IMR-90 (cell line): ENCODE measurements around the gene MCTP2. TPM values are rescaled to one million over a fixed set of nuclear protein-coding genes. Genes with fewer than 3 reads are reported as not detected.

ENCODE experiments used
- ATAC-seq: fragments of 200-7000 bp; cut with Tn5 transposase; 2 replicates; pipeline ENCODE4 v1.9.1; 2020; ENCODE audit warnings: low read depth, mild to moderate bottlenecking, moderate library complexity
- BruUV-seq: library from RNA; stranded (reverse); fragments of 400-500 nt; replicated peaks from 2 replicates; lab custom pipeline; 2021; lab: Mats Ljungman, UMichigan
- CTCF ChIA-PET: fragments of 300-600 bp; formaldehyde crosslinking; extraction: SDS; loops from one replicate; lab custom pipeline; 2021; ENCODE audit warnings: antibody characterized with exemption; lab: Yijun Ruan, JAX
- POLR2A ChIA-PET: fragments of 300-600 bp; sonication (Branson Sonifier 250); formaldehyde crosslinking; loops from one replicate; lab custom pipeline; 2022; ENCODE audit warnings: antibody characterized with exemption; ENCODE audit not compliant: unreplicated experiment; lab: Charles Lee
- DNase-seq: peaks from one replicate; pipeline ENCODE4 v3.0.0; 2013
- H2AFZ ChIP-seq: replicated peaks from 2 replicates; pipeline ENCODE3; 2013; ENCODE audit warnings: low read length, mild to moderate bottlenecking; ENCODE audit not compliant: poor library complexity
- H2AK5ac ChIP-seq: 2 replicates; pipeline ENCODE4 v1.6.1; 2013; ENCODE audit warnings: low read depth, low read length, inconsistent platforms
- H2AK9ac ChIP-seq: replicated peaks from 2 replicates; pipeline ENCODE3; 2013; ENCODE audit warnings: mild to moderate bottlenecking, low read depth, low read length, moderate library complexity; ENCODE audit not compliant: poor library complexity
- H2BK120ac ChIP-seq: 2 replicates; pipeline ENCODE4 v1.6.1; 2013; ENCODE audit warnings: low read depth, low read length, inconsistent platforms
- H2BK15ac ChIP-seq: 3 replicates; pipeline ENCODE4 v1.6.1; 2013; ENCODE audit warnings: low read depth, low read length, inconsistent platforms
- H2BK20ac ChIP-seq: 2 replicates; pipeline ENCODE4 v1.6.1; 2013; ENCODE audit warnings: low read depth, mild to moderate bottlenecking, inconsistent platforms, low read length, moderate library complexity
- H2BK5ac ChIP-seq: 2 replicates; pipeline ENCODE4 v1.6.1; 2013; ENCODE audit warnings: mild to moderate bottlenecking, low read depth, low read length, inconsistent platforms; ENCODE audit not compliant: poor library complexity, severe bottlenecking
- H3K14ac ChIP-seq: replicated peaks from 2 replicates; pipeline ENCODE4 v1.6.1; 2013; ENCODE audit warnings: low read depth, low read length, inconsistent platforms
- H3K18ac ChIP-seq: 2 replicates; pipeline ENCODE4 v1.6.1; 2013; ENCODE audit warnings: low read depth, low read length, control low read depth
- H3K23ac ChIP-seq: 2 replicates; pipeline ENCODE4 v1.6.1; 2013; ENCODE audit warnings: low read depth, low read length, inconsistent platforms
- H3K27ac ChIP-seq: 2 replicates; pipeline ENCODE4 v1.5.1; 2013; ENCODE audit warnings: mild to moderate bottlenecking, control low read depth, low read length; ENCODE audit not compliant: insufficient read depth
- H3K27me3 ChIP-seq: 2 replicates; pipeline ENCODE4 v1.6.1; 2013; ENCODE audit warnings: low read length; ENCODE audit not compliant: control insufficient read depth, insufficient read depth
- H3K36me3 ChIP-seq: 2 replicates; pipeline ENCODE4 v1.6.1; 2013; ENCODE audit warnings: low read length, mixed read lengths; ENCODE audit not compliant: control insufficient read depth, insufficient read depth
- H3K4ac ChIP-seq: 2 replicates; pipeline ENCODE4 v1.6.1; 2013; ENCODE audit warnings: low read depth, low read length, inconsistent platforms
- H3K4me1 ChIP-seq: 2 replicates; pipeline ENCODE4 v1.6.1; 2013; ENCODE audit warnings: low read length, mixed read lengths; ENCODE audit not compliant: control insufficient read depth, insufficient read depth
- H3K4me2 ChIP-seq: 2 replicates; pipeline ENCODE4 v1.6.1; 2013; ENCODE audit warnings: low read depth, mild to moderate bottlenecking, control low read depth, low read length, moderate library complexity
- H3K4me3 ChIP-seq: 2 replicates; pipeline ENCODE4 v1.5.1; 2013; ENCODE audit warnings: low read depth, mild to moderate bottlenecking, control low read depth, low read length, moderate library complexity; ENCODE audit not compliant: insufficient read depth
- H3K56ac ChIP-seq: 2 replicates; pipeline ENCODE4 v1.6.1; 2013; ENCODE audit warnings: low read length, inconsistent platforms; ENCODE audit not compliant: insufficient read depth; ENCODE audit errors: extremely low read depth
- H3K79me1 ChIP-seq, 2 experiments: 2 replicates each; pipeline ENCODE4 v1.6.1; 2013; ENCODE audit warnings: low read length in 2 of 2, inconsistent platforms in 1 of 2, low read depth in 1 of 2
- H3K9ac ChIP-seq: 2 replicates; pipeline ENCODE4 v1.6.1; 2013; ENCODE audit warnings: low read depth, low read length, control low read depth
- H3K9me1 ChIP-seq: 2 replicates; pipeline ENCODE4 v1.6.1; 2013; ENCODE audit warnings: low read length, inconsistent platforms; ENCODE audit not compliant: insufficient read depth
- H3K9me3 ChIP-seq: 2 replicates; pipeline ENCODE4 v1.6.1; 2013; ENCODE audit warnings: low read length; ENCODE audit not compliant: control insufficient read depth, insufficient read depth
- H4K20me1 ChIP-seq: 2 replicates; pipeline ENCODE4 v1.6.1; 2013; ENCODE audit warnings: low read length, inconsistent platforms; ENCODE audit not compliant: insufficient read depth
- H4K5ac ChIP-seq: 2 replicates; pipeline ENCODE4 v1.6.1; 2013; ENCODE audit warnings: mild to moderate bottlenecking, low read depth, low read length, control low read depth
- H4K8ac ChIP-seq, 2 experiments: 2 replicates each; pipeline ENCODE4 v1.6.1; 2013; ENCODE audit warnings: low read depth in 2 of 2, low read length in 2 of 2, control low read depth in 1 of 2, inconsistent platforms in 1 of 2
- H4K91ac ChIP-seq: 2 replicates; pipeline ENCODE4 v1.6.1; 2013; ENCODE audit warnings: low read depth, low read length, inconsistent platforms; ENCODE audit not compliant: insufficient read depth
- CEBPB ChIP-seq: IDR thresholded peaks from 2 replicates; pipeline ENCODE4 v1.6.1; 2012; ENCODE audit warnings: low read depth, low read length, improper control_type of control experiment
- FOS ChIP-seq: fragments of 150-350 bp; IDR thresholded peaks from 2 replicates; pipeline ENCODE4 v1.6.1; 2016; ENCODE audit warnings: low read depth, low read length
- MAZ ChIP-seq: IDR thresholded peaks from 2 replicates; pipeline ENCODE4 v1.6.1; 2012; ENCODE audit warnings: low read depth, mild to moderate bottlenecking, low read length, improper control_type of control experiment, moderate library complexity, borderline replicate concordance
- MXI1 ChIP-seq: IDR thresholded peaks from 2 replicates; pipeline ENCODE4 v1.6.1; 2012; ENCODE audit warnings: low read depth, mild to moderate bottlenecking, low read length, moderate library complexity, borderline replicate concordance
- NFE2L2 ChIP-seq: fragments of 150-350 bp; IDR thresholded peaks from 2 replicates; pipeline ENCODE4 v1.6.1; 2016; ENCODE audit warnings: low read depth, mild to moderate bottlenecking, low read length
- POLR2A ChIP-seq: IDR thresholded peaks from 2 replicates; pipeline ENCODE4 v1.6.1; 2012; ENCODE audit warnings: mild to moderate bottlenecking, low read depth, low read length
- RAD21 ChIP-seq: IDR thresholded peaks from 2 replicates; pipeline ENCODE4 v1.6.1; 2012; ENCODE audit warnings: low read length, improper control_type of control experiment
- RCOR1 ChIP-seq: IDR thresholded peaks from 2 replicates; pipeline ENCODE4 v1.6.1; 2012; ENCODE audit warnings: mild to moderate bottlenecking, low read length, improper control_type of control experiment; ENCODE audit not compliant: insufficient replicate concordance
- SMC3 ChIP-seq: fragments of 150-350 bp; IDR thresholded peaks from 2 replicates; pipeline ENCODE4 v1.6.1; 2016; ENCODE audit warnings: low read depth, mild to moderate bottlenecking, antibody characterized with exemption, low read length, moderate library complexity
- WGBS, 2 experiments: methylation state at CpG; one replicate each; pipeline versions ENCODE4 v1.1.5 to v1.1.7; 2013; ENCODE audit warnings: missing lambda C conversion rate in 2 of 2; ENCODE audit not compliant: insufficient read length in 1 of 2; ENCODE audit errors: extremely low coverage in 2 of 2; 5-methylcytosine and 5-hydroxymethylcytosine counted together
- dilution Hi-C: fragments of 300-500 bp; cut with HindIII; formaldehyde crosslinking; loops from one replicate; pipeline ENCODE4 v1.14.3; 2018; ENCODE audit warnings: low sequenced_read_pairs; ENCODE audit not compliant: unreplicated experiment
- in situ Hi-C: fragments of 300-500 bp; cut with MboI; formaldehyde crosslinking; loops from 3 replicates; pipeline ENCODE4 v1.14.3; 2019; ENCODE audit warnings: low sequenced_read_pairs, inconsistent platforms, mixed read lengths
- intact Hi-C: fragments of 100-400 bp; cut with micrococcal nuclease; formaldehyde crosslinking; loops from 2 replicates; pipeline ENCODE4 v1.10.0; 2022
- polyA plus RNA-seq, 3 experiments: library from polyadenylated mRNA; depleted of rRNA; stranded (reverse); fragments of >200 nt; gene quantifications; 2 replicates each; pipeline ENCODE4 v1.2.3, GENCODE V29; 2012; ENCODE audit warnings: low replicate concordance in 1 of 3
- total RNA-seq: library from RNA; depleted of rRNA; stranded (reverse); fragments of >200 nt; gene quantifications from 2 replicates; pipeline ENCODE4 v1.2.3, GENCODE V29; 2012
- TF ChIP-seq, protein P1 (sequence below): fragments of 150-350 bp; IDR thresholded peaks from 2 replicates; pipeline ENCODE4 v1.6.1; 2016; ENCODE audit warnings: low read depth, mild to moderate bottlenecking, low read length, moderate library complexity, borderline replicate concordance
- TF ChIP-seq, protein P2 (sequence below): conservative IDR thresholded peaks from 2 replicates; pipeline ENCODE4 v1.5.1; 2012; ENCODE audit warnings: mild to moderate bottlenecking, low read depth, low read length, improper control_type of control experiment

Gene MCTP2
- total and polyA plus RNA-seq, 2 of the 4 experiments (the other 2 are of a cell fraction), result 5.1 to 9.9 TPM

GRCh38 chr15:94235041-94235440 lies 3.7 kb downstream of the MCTP2 start:
- ChIA-PET CTCF (no interaction called here), POLR2A (no interaction called here)
- 89% methylated on average over 3 of the region's 14 CpGs; no CpG with 5 or more reads in 1 of the 2 experiments for WGBS, 2 experiments
- Histone ChIP-seq H2BK5ac (no peak overlapping the region), H3K27me3 (no peaks in the 10 kb centered on the region), H3K4ac (no peak overlapping the region), H4K8ac (no peak overlapping the region), H2BK120ac (no peak overlapping the region), H3K9me3 (no peaks in the 10 kb centered on the region), H3K9me1 (peaks cover 3% of the 10 kb centered on the region; the same call in 1 of the 2 replicates), H3K9ac (no peak overlapping the region), H4K91ac (no peak overlapping the region), H4K5ac (no peak overlapping the region), H3K4me3 (no peak overlapping the region), H3K36me3 (no peaks in the 10 kb centered on the region), H3K56ac (no peak overlapping the region), H3K79me1 (peaks cover 14 to 26% of the 10 kb centered on the region in 2 experiments), H3K23ac (no peak overlapping the region), H3K14ac (no peak overlapping the region), H2AK9ac (no peak overlapping the region), H2BK15ac (no peak overlapping the region), H4K20me1 (no peaks in the 10 kb centered on the region), H3K4me1 (peaks cover 5% of the 10 kb centered on the region), H2AK5ac (no peak overlapping the region), H3K27ac (no peak overlapping the region), H3K18ac (no peak overlapping the region), H2AFZ (no peak overlapping the region), H3K4me2 (no peak overlapping the region), H2BK20ac (no peak overlapping the region)
- dilution Hi-C loops, result no loop called here
- TF ChIP-seq CEBPB, result no peak
- TF ChIP-seq MXI1, result no peak
- no peak for TF ChIP-seq RAD21
- TF ChIP-seq SMC3, result no peak
- TF ChIP-seq NFE2L2, result no peak
- TF ChIP-seq, protein P1, sequence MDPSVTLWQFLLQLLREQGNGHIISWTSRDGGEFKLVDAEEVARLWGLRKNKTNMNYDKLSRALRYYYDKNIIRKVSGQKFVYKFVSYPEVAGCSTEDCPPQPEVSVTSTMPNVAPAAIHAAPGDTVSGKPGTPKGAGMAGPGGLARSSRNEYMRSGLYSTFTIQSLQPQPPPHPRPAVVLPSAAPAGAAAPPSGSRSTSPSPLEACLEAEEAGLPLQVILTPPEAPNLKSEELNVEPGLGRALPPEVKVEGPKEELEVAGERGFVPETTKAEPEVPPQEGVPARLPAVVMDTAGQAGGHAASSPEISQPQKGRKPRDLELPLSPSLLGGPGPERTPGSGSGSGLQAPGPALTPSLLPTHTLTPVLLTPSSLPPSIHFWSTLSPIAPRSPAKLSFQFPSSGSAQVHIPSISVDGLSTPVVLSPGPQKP, result no peak
- TF ChIP-seq FOS, result no peak
- TF ChIP-seq POLR2A, result no peak
- no peak for TF ChIP-seq RCOR1
- TF ChIP-seq, protein P2, sequence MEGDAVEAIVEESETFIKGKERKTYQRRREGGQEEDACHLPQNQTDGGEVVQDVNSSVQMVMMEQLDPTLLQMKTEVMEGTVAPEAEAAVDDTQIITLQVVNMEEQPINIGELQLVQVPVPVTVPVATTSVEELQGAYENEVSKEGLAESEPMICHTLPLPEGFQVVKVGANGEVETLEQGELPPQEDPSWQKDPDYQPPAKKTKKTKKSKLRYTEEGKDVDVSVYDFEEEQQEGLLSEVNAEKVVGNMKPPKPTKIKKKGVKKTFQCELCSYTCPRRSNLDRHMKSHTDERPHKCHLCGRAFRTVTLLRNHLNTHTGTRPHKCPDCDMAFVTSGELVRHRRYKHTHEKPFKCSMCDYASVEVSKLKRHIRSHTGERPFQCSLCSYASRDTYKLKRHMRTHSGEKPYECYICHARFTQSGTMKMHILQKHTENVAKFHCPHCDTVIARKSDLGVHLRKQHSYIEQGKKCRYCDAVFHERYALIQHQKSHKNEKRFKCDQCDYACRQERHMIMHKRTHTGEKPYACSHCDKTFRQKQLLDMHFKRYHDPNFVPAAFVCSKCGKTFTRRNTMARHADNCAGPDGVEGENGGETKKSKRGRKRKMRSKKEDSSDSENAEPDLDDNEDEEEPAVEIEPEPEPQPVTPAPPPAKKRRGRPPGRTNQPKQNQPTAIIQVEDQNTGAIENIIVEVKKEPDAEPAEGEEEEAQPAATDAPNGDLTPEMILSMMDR, result no peak
- TF ChIP-seq MAZ, result no peak
- BruUV-seq, result no TSS peak
- DNase-seq, result no peak
- intact Hi-C loops, result no loop called here
- no peak for ATAC-seq
- in situ Hi-C loops, result no loop called here
